Measurements from ENCODE around the gene WWP2.
"Not testable (repeated sequence)": the region's sequence is repeated elsewhere in the genome, so short reads cannot be mapped to it uniquely, and the experiment has no call there.

Gene WWP2

DNA sequence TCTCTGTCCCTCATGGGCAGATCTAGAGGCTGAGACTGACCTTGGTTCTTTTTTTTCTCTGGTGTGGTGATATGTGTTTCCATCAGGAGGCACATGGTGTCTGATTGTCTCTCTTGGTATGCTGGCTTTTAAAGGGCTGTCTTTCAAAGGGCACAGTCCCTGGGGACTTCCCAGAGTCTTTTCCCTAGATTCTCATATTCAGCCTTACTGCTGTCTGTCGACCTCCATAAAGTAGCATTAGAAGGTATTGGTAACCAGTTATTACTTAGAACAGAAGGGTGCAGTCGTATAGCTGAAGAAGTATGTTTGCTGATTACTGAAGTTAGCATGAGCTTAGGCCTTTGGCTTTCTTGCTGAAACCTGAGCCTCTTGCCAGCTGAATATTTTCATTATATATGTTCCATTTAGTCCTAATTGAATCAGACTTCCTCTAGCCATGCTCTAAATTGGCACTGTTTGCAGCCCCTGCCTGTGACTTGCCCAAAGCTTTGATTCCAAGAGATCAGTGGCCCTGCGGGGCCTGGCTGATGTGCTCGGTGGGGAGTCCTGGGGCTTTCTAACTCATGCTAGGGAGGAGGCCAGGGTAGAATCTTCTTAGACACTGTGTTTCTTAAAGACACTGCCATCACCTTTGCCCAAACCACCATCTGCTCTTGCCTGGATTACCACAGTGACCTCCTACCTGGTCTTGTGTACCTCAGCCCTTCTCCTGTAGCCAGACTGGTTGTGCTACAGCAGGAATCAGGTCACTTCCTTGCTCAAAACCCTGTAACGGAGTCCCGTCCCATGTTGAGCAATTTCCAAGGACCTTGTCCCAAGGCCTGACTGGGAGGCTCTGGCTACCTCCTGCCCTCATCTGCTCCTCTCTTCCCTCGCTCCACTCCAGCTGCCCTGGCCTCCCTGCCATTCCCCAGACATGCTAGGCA is 71.5 kb downstream of the WWP2 start:
- DNase-seq = no peak

DNA sequence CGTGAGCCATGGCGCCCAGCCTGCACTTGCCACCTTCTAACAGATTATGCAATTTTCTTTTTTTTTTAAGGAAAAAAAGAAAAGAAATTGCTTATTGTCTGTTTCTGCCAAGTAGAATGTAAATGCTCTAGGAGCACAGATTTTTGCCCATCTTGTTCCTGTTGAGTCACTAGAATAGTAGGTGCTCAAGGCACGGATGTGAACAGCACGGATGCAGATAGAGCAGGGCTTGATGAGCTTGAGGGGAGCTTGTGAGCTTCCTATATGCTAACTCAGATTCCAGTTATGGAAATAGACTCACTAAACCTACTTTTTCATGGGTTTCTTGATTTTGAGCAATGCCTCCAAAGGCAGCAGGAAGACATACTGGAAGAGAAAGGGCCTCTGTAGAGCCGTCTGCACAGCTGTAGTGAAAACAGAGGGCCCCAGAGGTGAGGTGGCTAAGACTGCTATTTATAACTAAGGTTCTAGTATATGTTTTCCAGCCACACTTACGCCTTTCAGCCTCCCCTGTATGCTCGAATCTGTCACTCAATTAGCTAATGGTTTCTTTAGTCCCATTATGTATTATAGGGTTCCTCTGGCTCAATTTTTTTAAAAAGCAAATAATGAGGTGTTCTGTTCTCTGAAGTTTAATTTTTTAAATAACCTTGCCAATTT is 72.8 kb downstream of the WWP2 start:
- no peak for DNase-seq

DNA sequence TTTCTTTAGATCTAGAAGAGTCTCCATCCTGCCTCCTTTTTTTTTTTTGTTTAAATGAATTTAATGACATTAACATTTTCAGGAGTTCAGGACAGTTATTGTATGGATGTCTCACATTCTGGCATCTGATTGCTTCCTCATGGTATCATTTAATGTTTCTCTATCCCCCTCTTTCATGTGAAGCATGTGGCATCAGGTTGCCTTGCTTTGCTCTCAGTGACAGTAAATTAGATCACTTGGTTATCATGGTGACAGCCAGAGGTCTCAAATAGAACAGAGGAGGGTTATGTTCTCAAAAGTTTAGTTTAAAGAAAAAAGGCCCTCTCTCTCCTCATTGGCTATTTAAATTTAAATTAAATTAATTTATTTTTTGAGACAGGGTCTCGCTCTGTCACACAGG is 74.1 kb downstream of the WWP2 start:
- DNase-seq = no peak

DNA sequence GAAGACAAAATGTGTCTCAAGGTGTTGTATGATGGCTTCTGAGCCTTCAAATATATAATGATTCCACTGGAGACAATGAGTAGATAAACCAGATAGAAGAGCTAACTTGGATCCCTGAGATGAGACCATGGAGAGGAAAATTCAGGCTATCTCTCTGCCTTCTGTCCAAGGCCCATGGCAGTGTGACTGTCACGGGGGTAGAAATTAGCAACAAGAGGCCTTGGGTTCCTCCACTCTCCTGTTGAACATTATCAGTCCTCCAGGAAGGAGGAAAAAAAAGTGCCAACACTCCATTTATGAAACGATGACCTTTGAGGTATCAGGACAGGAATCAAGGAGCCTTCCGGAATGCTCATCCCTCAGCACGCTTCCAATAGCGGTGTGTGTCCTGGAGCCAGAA is 75.2 kb downstream of the WWP2 start:
- DNase-seq = no peak

DNA sequence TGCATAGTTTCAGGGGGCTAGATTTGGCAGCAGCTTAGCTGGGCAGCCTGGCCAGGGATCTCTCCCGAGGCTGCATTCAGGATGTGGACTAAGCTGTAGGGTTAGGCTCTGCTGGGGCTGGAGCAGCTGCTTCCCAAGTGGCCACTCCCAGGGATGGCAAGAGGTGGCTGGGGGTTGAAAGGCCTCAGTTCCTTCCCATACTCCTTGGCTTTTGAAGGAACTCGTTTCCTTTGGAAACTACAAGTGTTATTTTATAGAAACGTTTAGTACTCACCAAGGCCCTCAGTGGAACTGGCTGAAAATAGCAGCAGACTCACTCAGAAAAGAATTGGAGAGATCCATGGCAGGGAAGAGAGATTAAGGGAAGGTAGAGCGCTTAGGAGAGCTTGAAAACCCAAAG is 76.4 kb downstream of the WWP2 start:
- DNase-seq = no peak

DNA sequence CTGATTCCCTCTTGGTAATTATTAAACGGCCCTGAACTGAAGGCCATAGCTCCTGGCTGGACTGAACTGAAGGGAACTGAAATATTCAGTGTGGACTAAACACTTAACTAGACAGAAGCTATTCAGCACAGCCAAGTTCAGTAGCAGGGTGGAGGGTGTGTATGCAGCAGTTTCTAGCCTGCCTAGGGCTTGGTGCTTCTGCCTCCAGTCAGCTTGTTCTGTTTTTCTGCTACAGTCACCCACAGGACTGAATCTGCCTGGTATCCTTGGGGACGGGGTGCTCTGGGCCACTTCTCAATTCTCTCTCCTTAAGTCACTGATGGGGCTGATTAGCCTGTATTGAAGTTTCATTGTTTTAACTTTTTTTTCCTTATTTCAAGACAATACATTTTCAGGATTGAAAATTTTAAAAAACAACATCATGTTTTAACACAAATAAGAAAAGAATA is 77.1 kb downstream of the WWP2 start:
- no peak for DNase-seq

DNA sequence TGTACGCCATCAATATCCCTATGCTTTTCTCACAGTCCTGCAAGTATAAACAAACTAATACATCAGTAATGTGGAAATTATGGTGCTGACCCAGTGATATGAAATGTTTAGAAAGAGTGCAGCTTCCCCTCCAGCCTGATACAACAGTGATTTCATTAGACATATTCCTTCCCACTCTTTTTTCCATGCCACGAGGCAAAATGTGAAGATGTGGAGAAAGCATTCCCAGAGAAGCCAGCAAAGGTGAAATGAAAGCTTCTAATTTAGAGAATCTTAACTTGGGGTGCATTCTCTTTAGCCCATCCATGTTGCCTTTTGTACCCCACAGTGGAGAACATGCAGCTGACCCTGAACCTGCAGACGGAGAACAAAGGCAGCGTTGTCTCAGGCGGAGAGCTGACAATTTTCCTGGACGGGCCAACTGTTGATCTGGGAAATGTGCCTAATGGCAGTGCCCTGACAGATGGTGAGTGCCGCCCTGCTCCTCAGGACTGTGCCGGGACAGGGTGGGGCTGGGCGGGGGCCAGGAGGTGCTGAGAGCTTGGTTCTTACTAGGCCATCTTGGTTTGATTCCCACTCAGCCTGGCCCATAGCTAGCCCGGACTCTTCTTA is 77.8 kb downstream of the WWP2 start:
- DNase-seq = no peak

DNA sequence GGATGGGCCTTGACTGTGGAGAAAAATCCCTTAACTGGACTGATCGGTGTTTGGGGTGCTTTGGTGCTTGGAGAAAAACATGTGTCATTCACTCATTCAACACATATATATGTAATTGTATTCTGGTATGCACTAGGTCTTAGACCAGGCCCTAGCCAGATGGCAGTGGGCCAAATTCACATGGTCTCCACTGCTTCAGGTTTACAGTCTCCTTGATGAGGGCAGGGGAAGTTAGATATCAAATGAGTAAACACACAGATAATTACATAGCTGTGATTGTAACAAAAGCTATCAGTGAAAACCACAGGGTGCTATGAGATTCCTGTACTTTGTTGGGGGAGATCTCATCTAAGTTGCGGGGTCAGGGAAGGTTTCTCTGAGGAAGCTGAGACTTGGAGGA is 78.8 kb downstream of the WWP2 start:
- DNase-seq = no peak

DNA sequence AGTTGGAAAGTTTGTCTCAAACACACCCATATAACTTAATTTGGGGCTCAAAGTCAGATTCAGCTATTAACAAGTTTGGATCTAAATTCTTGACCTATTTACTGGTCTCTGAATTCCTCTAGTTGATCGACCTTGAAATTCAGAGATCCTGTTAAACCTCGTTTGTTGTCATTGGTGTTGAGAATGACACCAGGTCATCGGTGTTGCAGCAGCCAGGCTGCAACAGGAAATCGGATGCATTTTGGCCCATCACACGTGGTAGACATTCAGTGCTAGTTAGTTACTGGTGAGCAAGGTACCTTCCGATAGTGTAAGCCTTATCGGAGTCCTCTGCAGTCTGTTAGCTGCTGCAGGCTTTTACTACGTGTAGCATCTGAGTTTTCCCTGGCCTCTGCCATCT is 82.3 kb downstream of the WWP2 start:
- DNase-seq = no peak

DNA sequence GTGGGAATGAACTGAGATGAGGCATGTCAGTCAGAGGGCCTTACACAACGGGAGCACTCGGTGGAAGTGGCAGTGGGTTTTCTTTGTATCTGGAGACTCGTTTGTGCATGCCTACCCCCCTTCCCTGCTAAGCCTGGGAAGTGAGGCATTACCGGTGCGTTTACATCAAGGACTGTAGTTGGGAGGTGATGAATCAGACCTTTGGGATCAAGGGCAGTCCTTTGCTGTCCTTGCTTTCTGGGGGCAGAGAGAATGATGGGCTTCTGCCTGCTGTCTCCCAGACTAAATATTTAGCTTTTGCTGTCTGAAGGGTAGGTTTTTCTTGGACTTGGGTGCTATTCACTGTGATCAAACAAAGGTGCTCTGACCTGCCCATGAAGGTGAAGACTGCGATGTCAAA is 83.0 kb downstream of the WWP2 start:
- no peak for DNase-seq

DNA sequence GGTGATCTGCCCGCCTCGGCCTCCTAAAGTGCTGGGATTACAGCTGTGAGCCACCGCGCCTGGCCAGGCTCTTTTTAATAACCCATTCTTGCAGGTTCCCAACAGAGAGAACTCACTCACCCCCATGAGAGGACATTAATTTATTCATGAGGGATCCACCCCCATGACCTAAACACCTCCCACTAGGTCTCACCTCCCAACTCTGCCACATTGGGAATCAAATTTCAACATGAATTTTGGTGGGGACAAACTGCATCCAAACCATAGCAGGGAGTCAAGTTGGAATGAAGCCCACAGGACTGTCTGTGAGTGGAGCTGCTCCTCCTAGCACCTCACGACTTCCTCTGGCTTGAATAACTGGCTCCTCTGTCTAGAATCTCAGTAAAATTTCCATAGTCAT is 85.5 kb downstream of the WWP2 start:
- DNase-seq = no peak

DNA sequence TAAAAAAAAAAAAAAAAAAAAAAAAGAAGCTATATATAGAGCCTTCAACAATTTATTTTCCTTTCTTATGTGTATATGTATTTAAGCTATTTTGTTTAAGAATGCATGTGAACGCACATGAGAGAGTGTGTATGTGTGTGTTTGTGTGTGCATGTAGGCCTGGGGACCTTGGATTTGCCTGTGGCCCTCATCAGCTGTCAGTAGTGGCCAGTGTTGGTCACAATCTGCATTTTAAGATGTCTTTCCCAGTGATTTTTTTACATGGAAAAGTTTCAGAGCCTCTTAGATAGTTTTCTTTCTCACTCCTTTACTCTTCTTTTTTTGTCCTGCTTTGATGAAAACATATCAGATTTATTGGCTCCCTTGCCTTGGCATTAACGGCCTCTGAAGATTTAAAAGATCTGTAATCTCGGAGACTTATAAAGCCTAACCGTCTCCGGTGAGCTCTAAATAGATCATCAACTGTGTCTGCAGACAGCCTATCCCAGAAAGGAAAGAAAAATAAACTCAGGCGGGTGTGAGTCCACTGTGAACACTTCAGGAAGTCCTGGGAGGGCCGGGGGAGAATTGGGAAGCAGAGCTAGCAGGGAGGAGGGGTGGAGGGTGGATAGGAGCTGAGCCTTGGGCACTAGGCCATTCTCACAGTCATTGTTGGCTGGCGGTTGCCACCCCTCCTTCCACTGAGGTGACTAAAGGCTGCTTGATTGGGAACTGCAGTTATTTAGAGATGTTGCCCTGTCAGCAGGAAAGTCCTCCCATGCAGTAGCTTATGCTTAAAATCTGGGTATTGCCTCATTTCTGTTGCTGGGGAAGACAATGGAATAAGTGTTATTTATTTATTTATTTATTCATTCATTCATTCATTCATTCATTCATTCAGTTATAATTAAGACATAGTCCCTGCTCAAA is 86.8 kb downstream of the WWP2 start:
- no peak for DNase-seq

DNA sequence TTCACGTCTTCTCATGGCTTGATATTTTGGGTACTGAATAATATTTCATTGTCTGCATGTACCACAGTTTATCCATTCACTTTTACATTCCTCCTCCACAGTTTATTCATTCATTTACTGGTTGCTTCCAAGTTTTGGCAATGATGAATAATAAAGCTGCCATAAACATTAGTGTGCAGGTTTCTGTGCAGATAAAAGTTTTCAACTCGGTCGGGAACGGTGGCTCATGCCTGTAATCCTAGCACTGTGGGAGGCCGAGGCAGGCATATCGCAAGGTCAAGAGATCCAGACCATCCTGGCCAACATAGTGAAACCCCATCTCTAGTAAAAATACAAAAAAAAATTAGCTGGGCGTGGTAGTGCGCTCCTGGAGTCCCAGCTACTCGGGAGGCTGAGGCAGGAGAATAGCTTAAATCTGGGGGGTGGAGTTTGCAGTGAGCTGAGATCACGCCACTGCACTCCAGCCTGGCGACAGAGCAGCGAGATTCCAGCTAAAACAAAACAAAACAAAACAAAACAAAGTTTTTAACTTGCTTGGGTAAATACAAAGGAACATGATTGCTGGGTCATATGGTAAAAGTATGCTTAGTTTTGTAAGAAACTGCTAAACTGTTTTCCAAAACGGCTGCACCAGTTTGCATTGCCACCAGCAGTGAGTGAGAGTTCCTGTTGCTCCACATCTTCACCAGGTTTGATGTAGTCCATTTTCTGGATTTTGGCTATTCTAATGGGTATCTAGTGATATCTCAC is 89.5 kb downstream of the WWP2 start:
- no peak for DNase-seq

DNA sequence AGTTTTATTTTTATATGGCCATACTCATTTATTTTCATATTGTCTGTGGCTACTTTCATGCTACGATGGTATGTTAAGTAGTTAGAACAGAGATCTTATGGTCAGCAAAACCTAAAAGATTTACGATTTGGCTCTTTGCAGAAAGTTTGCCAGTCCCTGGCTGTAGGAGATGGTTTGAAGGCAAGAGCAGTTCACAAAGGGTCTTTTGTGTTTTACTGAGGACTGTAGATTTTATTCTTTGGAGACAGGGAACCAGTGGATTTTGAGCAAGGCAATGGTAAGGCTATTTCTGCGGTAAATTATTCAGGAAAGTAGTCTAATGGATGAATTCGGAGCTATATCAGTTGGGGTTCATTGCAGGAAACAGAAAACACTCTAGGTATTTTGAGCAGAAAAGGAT is 90.7 kb downstream of the WWP2 start:
- no peak for DNase-seq

DNA sequence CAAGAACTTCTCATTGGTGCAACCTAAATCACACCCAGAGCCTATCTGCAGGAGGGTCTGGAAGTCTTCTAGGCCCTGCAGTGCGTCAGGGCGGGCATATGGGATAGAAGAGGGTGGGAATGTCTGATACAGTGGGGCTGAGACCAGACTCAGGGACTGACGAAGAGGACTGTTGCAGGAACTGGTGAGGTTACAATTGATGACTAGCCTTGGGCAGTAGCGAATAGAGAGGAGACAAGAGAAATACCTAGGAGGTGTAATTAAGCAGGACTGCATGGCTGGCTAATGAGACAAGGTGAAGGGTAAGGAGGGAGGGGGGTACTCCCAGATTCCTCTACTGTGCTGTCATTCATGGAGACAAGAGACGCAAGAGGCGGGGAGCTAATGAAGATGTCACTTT is 91.3 kb downstream of the WWP2 start:
- no peak for DNase-seq

DNA sequence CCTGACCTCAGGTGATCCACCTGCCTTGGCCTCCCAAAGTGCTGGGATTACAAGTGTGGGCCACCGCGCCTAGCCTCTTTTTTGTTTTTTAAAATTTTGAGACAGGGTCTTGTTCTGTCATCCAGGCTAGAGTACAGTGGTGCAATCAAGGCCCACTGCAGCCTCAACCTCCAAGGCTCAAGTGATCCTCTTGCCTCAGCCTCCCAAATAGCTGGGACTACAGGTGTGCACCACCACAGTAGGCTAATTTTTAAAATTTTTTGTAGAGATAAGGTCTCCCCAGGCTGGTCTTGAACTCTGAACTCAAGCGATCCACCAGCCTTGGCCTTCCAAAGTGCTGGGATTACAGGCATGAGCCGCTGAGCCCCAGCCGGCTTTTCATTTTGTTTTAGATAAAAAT is 92.6 kb downstream of the WWP2 start:
- DNase-seq = not testable (repeated sequence)

DNA sequence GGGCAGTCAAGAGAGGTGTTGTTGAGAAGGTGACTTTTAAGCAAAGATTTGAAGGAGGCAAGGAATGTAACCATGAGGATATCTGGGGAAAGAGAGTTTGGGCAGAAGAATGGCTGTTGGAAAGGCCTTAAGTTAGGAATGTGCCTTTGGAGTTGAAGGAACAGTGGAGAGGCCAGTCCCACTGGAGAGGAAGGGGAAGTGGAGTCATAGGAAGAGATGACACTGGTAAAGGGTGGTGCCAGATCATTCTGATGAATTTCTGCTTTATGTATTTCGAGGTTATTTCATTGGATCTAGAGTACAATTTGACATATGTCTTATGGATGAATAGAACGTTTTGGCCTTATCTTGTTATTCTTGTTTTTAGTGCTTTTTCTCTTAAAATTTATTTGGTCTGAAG is 93.5 kb downstream of the WWP2 start:
- no peak for DNase-seq

DNA sequence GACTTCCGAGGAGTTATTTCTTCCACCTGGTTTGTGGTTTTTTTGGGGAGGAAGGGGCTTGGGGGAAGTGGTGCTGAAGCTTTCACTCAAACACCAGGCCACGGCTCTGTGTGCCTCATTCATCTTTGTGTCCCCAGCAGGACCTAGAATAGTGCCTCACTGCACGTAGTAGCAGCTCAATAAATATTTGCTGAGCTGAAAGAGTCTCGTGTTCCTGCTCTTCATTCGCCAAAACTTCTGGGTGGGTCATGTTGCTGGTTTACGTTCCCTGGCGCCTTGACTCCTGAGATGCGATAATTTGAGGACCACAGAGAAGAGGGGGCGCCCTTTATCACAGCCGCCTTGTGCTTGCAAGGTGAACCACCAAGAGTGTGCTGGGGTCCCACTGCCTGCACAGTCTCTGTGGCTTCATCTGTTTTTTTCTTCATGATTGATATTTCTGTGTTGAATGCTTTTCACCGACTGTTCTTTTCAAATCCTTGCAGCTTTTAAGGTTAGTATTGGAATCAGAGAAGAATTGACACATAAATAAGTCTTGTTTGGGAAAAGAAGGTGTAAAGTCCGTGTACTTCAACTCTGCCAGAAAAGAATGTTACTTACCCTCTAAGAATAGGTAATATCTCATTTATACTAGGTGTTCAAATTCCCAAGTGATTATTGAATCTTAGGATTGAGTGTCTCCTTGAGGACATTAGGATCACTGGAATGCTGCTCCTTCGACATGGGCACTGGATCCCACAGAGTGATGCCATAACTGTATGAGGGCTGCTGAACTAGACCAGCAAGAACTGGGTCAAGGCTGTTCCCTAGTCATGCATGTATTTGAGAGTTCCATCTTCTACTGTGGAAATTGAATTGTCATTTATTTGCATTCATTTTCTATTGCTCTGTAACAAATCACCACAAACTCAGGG is 96.3 kb downstream of the WWP2 start:
- no peak for DNase-seq

DNA sequence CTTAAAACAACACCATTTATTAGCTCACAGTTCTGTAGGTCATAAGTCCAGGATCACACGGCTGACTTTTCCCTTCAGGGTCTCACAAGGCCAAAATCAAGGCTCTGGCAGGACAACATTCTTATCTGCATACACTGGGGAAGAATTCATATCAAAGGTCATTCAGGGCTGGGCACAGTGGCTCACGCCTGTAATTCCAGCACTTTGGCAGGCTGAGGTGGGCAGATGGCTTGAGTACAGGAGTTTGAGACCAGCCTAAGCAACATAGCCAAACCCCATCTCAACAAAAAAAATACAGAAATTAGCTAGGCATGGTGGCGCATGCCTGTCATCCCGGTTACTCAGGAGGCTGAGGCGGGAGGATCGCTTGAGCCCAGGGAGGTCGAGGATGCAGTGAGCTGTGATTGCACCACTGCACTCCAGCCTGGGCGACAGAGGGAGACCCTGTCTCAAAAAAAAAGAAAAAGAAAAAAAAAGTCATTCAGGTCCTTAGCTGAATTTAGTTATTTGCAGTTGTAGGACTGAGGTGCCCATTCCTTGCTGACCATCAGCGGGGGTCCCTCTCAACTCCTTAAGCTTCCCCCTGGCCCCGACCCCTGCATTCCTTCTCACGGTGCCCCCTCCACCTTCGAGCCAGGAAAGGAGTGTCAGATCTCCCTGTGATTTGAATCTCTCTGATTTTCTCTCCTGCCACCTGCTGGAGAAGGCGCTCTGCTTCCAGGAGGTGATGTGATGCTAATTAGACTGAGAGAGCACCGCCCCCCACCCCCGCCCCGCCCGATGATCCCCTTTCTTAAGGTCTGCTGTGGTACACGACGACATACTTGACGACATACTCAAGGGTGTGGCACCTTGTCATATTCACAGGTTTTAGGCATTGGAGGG is 97.2 kb downstream of the WWP2 start:
- no peak for DNase-seq

Data from CD4-positive, alpha-beta T cell treated with Interleukin-21 for 1 hour (primary cell).